ENCODE data around the gene CENPP.

GRCh38 chr9:92463984-92464383 lies 138.2 kb downstream of the CENPP start:
- no peak for TF ChIP-seq ATF3 (CRISPR knock-in tag; conservative IDR thresholded peaks at IDR 0.05)
- no peak for TF ChIP-seq CTCF (IDR thresholded peaks at IDR 0.05)
- TF ChIP-seq SP1 (CRISPR knock-in tag; conservative IDR thresholded peaks at IDR 0.05): no peak
- TF ChIP-seq ZBTB21 (CRISPR knock-in tag; IDR thresholded peaks at IDR 0.05; ENCODE audit: borderline replicate concordance): no peak
- TF ChIP-seq RELA (CRISPR knock-in tag; IDR thresholded peaks at IDR 0.05; ENCODE audit: borderline replicate concordance): no peak
- TF ChIP-seq AFF4 (CRISPR knock-in tag; IDR thresholded peaks at IDR 0.05; ENCODE audit: borderline replicate concordance): no peak
- no peak for TF ChIP-seq MYBL2 (CRISPR knock-in tag; IDR thresholded peaks at IDR 0.05)
- TF ChIP-seq TEAD4 (CRISPR knock-in tag; IDR thresholded peaks at IDR 0.05): no peak
- TF ChIP-seq ATF2 (CRISPR knock-in tag; IDR thresholded peaks at IDR 0.05; ENCODE audit: borderline replicate concordance, low read depth): no peak
- no peak for TF ChIP-seq USF2 (CRISPR knock-in tag; IDR thresholded peaks at IDR 0.05)
